ENCODE data around the gene IL15RA.
"Not testable (repeated sequence)": the region's sequence is repeated elsewhere in the genome, so short reads cannot be mapped to it uniquely, and the experiment has no call there.

The IL15RA gene

GRCh38 chr10:5921746-5922145 lies 55.6 kb downstream of the IL15RA start:
- DNase-seq (ENCODE audit: low read depth) = no peak

- DNase-seq (ENCODE audit: low read depth) = no peak
Measured at GRCh38 chr10:5919568-5919967, 57.8 kb downstream of the IL15RA start.

GRCh38 chr10:5918763-5919162 lies 58.6 kb downstream of the IL15RA start:
- DNase-seq (ENCODE audit: low read depth) = no peak

- no peak for DNase-seq (ENCODE audit: low read depth)
Measured at GRCh38 chr10:5917305-5917704, 60.0 kb downstream of the IL15RA start.

GRCh38 chr10:5915451-5915850 lies 61.9 kb downstream of the IL15RA start:
- DNase-seq (ENCODE audit: low read depth) = no peak

- no peak for DNase-seq (ENCODE audit: low read depth)
Measured at GRCh38 chr10:5913736-5914135, 63.6 kb downstream of the IL15RA start.

GRCh38 chr10:5911670-5912069 lies 65.7 kb downstream of the IL15RA start:
- DNase-seq (ENCODE audit: low read depth) = no peak

- no peak for DNase-seq (ENCODE audit: low read depth)
Measured at GRCh38 chr10:5910323-5911100, 66.8 kb downstream of the IL15RA start.

GRCh38 chr10:5908676-5909075 lies 68.7 kb downstream of the IL15RA start:
- DNase-seq (ENCODE audit: low read depth) = not testable (repeated sequence)

GRCh38 chr10:5906651-5907050 lies 70.7 kb downstream of the IL15RA start:
- DNase-seq (ENCODE audit: low read depth) = no peak

- DNase-seq (ENCODE audit: low read depth) = no peak
Measured at GRCh38 chr10:5905854-5906507, 71.4 kb downstream of the IL15RA start.

- no peak for DNase-seq (ENCODE audit: low read depth)
Measured at GRCh38 chr10:5904227-5904626, 73.1 kb downstream of the IL15RA start.

- DNase-seq (ENCODE audit: low read depth) = no peak
Measured at GRCh38 chr10:5903563-5903962, 73.8 kb downstream of the IL15RA start.

- no peak for DNase-seq (ENCODE audit: low read depth)
Measured at GRCh38 chr10:5902511-5903274, 74.7 kb downstream of the IL15RA start.

Measured in HS-5 (cell line).